Measurements from ENCODE around the gene ZNF266.
A peak's percentile ranks its signal among the peaks of the same experiment; 100 is the strongest.

The ZNF266 gene

DNA sequence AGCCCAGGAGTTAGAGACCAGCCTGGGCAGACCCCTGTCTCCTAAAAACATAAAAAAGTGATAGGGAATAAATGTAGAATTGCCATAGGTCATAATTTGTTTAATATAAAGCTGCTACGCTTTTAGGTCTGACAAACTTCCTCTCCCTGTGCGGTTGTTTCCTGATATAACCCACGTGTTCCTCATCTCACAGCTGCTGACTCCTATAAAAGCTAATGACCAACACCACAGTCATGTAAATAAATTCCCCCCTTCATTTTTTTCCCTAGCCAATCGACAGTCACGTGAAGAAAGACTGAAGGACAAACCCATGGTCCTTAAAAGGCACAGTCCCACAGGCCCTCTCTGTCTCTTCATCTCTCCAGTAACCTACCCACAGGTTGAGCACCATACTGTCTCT, 27.5 kb downstream of the ZNF266 start:
- TF ChIP-seq, protein P1, sequence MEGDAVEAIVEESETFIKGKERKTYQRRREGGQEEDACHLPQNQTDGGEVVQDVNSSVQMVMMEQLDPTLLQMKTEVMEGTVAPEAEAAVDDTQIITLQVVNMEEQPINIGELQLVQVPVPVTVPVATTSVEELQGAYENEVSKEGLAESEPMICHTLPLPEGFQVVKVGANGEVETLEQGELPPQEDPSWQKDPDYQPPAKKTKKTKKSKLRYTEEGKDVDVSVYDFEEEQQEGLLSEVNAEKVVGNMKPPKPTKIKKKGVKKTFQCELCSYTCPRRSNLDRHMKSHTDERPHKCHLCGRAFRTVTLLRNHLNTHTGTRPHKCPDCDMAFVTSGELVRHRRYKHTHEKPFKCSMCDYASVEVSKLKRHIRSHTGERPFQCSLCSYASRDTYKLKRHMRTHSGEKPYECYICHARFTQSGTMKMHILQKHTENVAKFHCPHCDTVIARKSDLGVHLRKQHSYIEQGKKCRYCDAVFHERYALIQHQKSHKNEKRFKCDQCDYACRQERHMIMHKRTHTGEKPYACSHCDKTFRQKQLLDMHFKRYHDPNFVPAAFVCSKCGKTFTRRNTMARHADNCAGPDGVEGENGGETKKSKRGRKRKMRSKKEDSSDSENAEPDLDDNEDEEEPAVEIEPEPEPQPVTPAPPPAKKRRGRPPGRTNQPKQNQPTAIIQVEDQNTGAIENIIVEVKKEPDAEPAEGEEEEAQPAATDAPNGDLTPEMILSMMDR (IDR thresholded peaks at IDR 0.05; ENCODE audit: control insufficient read depth, extremely low read depth, insufficient read depth), result no peak
- no peak for DNase-seq (ENCODE audit: low read depth)
- peak overlapping the region; percentile 93 for H3K4me3 ChIP-seq (ENCODE audit: low read depth, low read length)

DNA sequence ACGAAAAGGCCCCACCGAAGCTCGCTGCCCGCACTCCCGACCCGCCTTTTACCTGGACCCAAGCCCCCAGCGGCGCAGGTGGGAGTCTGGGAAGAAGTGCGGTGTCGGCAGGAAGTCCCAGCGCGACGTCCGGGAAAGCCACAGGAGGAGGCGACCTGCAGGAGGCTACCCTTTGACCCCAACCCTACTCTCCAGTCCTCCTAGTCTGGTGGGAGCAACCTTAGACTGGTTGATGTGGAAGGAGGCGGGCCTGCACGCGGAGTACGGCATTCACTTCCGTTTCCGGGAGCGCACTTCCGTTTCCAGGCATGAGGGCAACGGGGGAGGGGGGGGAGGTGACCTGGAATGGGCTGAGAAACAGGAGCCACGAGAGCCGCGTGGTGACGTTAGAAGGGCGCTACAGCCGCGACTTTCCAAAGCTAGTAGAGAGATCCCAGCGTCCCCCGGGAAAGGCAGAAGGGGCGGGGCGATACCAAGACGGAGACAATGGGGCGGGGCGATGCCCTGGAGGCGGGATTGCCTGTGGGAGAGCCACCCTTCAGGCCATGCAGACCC, 28.5 kb downstream of the ZNF266 start:
- H3K4me3 ChIP-seq (ENCODE audit: low read depth, low read length), result peak overlapping the region; percentile 93
- TF ChIP-seq, protein P1 (IDR thresholded peaks at IDR 0.05; ENCODE audit: control insufficient read depth, extremely low read depth, insufficient read depth), result no peak
- peak; percentile 91 for DNase-seq (ENCODE audit: low read depth)

DNA sequence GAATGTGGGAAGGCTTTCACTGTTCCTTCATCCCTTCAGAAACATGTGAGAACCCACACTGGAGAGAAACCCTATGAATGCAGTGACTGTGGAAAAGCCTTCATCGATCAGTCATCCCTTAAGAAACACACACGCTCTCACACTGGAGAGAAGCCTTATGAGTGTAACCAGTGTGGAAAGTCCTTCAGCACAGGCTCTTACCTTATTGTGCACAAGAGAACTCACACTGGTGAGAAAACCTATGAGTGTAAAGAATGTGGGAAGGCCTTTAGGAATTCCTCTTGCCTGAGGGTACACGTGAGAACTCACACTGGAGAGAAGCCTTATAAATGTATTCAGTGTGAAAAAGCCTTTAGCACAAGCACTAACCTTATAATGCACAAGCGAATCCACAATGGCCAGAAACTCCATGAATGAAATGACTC, 54.0 kb downstream of the ZNF266 start:
- no peak for DNase-seq (ENCODE audit: low read depth)
- no peak overlapping the region for H3K4me3 ChIP-seq (ENCODE audit: low read depth, low read length)
- TF ChIP-seq, protein P1 (IDR thresholded peaks at IDR 0.05; ENCODE audit: control insufficient read depth, extremely low read depth, insufficient read depth), result no peak

DNA sequence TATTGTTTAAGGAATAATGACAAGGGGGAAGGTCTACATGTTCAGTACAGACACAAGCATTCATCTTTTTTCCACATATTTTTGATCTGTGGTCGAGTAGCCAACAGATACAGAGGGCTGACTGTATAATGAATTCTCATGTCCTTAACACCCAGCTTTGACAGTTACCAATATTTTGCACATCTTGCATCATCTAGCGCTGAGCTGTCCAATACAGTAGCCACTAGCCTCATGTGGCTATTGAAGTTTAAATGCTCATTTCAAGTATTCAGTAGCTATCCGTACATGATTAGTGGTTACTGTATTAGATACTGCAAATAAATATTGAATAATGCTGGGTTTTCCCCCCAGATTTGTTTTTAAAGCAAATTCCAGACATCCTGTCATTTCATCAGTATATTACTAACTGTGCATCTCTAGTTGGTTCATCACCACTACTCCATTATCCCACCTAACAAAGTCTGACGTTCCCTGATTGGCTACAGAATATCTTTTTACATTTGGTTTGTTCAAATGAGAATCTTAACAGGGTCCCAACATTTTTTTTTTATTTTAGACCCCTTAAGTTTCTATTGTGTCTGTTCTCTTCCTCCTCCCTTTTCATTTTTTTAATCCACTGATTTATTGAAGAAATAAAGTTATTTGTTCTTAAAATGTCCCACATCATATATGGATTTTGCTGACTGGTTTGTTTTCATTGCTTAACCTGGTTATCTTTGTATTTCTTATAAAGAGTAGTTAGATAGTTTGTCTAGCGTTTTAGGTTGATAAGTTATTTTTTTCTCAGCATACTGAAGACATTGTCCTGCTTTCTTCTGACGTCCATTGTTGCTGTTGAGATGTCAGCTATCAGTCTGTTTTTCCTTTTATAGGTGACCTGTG, 64.4 kb downstream of the ZNF266 start:
- DNase-seq (ENCODE audit: low read depth), result no peak

DNA sequence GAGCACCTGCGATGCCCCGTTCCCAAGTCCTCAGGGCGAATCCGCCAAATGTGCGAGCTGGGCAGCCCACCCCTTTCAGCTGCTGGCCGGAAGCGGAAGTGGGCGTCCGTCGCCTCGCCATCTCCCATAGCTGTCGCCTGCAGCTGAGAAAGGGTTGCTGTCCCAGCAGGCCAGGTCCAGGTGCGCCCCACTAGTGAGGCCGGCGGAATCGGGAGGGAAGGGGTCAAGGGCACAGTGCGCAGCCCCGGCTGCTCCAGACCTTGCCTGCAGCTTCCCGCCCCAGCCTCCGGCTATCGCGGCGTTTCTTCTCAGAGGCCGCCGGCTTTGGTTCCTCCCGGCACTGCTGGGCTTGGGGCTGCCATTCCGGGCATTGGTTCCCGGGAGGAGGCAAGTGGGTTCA, 72.5 kb downstream of the ZNF266 start, which contains the start of gene ZNF177:
ZNF177 (plus strand) TSS at position 109 of the 400 bp plus-strand sequence. CDS start 15,299 bp downstream, outside the sequence.
- no peak within 1 kb of the TSS for H3K4me3 ChIP-seq (ENCODE audit: low read depth, low read length)
- no peak for DNase-seq (ENCODE audit: low read depth)
- TF ChIP-seq, protein P1 (IDR thresholded peaks at IDR 0.05; ENCODE audit: control insufficient read depth, extremely low read depth, insufficient read depth), result no peak

More for the DNA sequence above, 64.4 kb downstream of the ZNF266 start:
- TF ChIP-seq, protein P1 (IDR thresholded peaks at IDR 0.05; ENCODE audit: control insufficient read depth, extremely low read depth, insufficient read depth), result no peak
- no peak overlapping the region for H3K4me3 ChIP-seq (ENCODE audit: low read depth, low read length)
